ENCODE measurements around the gene CRABP2. TPM values are rescaled to one million over a fixed set of nuclear protein-coding genes. Genes with fewer than 3 reads are reported as not detected.

CRABP2 gene
- total and polyA plus RNA-seq, 2 of the 13 experiments (the other 11 are each of a cell fraction or from before 2014, with no cell fraction given) = 0.40 to 0.60 TPM

DNA sequence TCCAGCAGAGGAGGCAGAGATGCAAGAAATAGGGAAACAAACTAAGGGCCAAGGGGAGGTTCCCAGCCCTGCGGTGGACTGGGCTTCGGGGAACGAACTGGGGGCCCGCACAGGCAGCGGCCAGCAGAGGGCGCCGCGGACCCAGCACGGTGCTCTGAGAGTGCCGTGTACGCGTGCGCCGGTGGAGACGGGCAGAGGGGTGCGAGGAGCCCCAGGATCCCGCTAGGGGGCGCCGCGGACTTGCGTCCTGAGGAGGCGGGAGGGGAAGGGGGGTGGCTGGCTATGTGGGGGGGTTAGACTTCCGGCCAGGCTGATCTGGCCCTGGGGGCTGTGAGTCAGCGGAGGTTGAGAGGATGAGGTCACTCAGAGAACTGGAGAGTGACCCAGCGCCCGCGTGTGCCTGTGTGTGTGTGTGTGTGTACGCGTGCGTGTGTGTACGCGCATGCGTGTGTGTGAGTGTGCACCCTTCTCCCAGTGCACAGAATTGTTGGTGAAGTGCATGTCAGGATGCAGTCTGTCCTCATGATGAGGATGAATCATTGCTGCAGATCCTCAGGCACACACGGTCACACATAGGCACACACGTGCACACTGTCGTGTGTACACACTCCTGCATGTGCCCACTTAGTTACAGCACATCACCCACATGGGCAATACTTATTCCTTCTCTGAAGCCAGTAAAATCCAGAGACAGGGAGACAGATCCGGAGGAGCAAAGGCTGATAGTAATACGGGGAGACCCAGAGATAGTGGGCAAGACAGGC lies 45.2 kb downstream of the CRABP2 start (continued):
- TF ChIP-seq SP1 (IDR thresholded peaks at IDR 0.05) = no peak
- TF ChIP-seq SP1 (CRISPR knock-in tag; IDR thresholded peaks at IDR 0.05) = peak; percentile 35; the same call in 1 of the 2 replicates
- peak; percentile 80; the same call in 1 of the 2 replicates for TF ChIP-seq AHR (CRISPR knock-in tag; IDR thresholded peaks at IDR 0.05)
- no peak for TF ChIP-seq PAX8 (CRISPR knock-in tag; IDR thresholded peaks at IDR 0.05; ENCODE audit: borderline replicate concordance)
- peak; percentile 12; the same call in 1 of the 2 replicates for TF ChIP-seq ZFY (CRISPR knock-in tag; IDR thresholded peaks at IDR 0.05)
- no peak for TF ChIP-seq ZNF558 (CRISPR knock-in tag; IDR thresholded peaks at IDR 0.05; ENCODE audit: borderline replicate concordance)
- peak; percentile 76; the same call in 1 of the 2 replicates for TF ChIP-seq ZNF614 (CRISPR knock-in tag; IDR thresholded peaks at IDR 0.05; ENCODE audit: borderline replicate concordance)
- TF ChIP-seq ZNF652 (CRISPR knock-in tag; IDR thresholded peaks at IDR 0.05; ENCODE audit: borderline replicate concordance, low read depth) = peak; percentile 83
- TF ChIP-seq ZC3H4 (CRISPR knock-in tag; IDR thresholded peaks at IDR 0.05; ENCODE audit: borderline replicate concordance) = peak; percentile 98
- TF ChIP-seq MEIS2 (CRISPR knock-in tag; IDR thresholded peaks at IDR 0.05) = no peak; the same call in 1 of the 2 replicates
- TF ChIP-seq FOXA3 (CRISPR knock-in tag; IDR thresholded peaks at IDR 0.05) = peak; percentile 64
- peak; percentile 19 for TF ChIP-seq ZNF160 (CRISPR knock-in tag; IDR thresholded peaks at IDR 0.05)
- TF ChIP-seq BRCA1 (CRISPR knock-in tag; IDR thresholded peaks at IDR 0.05) = no peak
- no peak for TF ChIP-seq PHF5A (CRISPR knock-in tag; IDR thresholded peaks at IDR 0.05; ENCODE audit: low read depth, unreplicated experiment)
- TF ChIP-seq SRY (CRISPR knock-in tag; IDR thresholded peaks at IDR 0.05) = no peak; the same call in 1 of the 2 replicates
- TF ChIP-seq HIVEP1 (CRISPR knock-in tag; IDR thresholded peaks at IDR 0.05) = no peak; the same call in 1 of the 2 replicates
- no peak for TF ChIP-seq MXD4 (CRISPR knock-in tag; IDR thresholded peaks at IDR 0.05)
- TF ChIP-seq, protein P1, sequence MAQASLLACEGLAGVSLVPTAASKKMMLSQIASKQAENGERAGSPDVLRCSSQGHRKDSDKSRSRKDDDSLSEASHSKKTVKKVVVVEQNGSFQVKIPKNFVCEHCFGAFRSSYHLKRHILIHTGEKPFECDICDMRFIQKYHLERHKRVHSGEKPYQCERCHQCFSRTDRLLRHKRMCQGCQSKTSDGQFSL (CRISPR knock-in tag; IDR thresholded peaks at IDR 0.05) = peak; percentile 90; the same call in 1 of the 2 replicates
- peak; percentile 73; the same call in 1 of the 2 replicates for TF ChIP-seq IRF2 (CRISPR knock-in tag; IDR thresholded peaks at IDR 0.05)
- TF ChIP-seq MATR3 (CRISPR knock-in tag; IDR thresholded peaks at IDR 0.05) = no peak
- TF ChIP-seq, protein P2, sequence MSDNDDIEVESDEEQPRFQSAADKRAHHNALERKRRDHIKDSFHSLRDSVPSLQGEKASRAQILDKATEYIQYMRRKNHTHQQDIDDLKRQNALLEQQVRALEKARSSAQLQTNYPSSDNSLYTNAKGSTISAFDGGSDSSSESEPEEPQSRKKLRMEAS (IDR thresholded peaks at IDR 0.05) = peak; percentile 85
- no peak for TF ChIP-seq ZNF232 (CRISPR knock-in tag; IDR thresholded peaks at IDR 0.05; ENCODE audit: borderline replicate concordance)
- no peak for TF ChIP-seq ZFYVE20 (CRISPR knock-in tag; IDR thresholded peaks at IDR 0.05; ENCODE audit: borderline replicate concordance, low read depth)
- TF ChIP-seq MTA3 (CRISPR knock-in tag; IDR thresholded peaks at IDR 0.05) = no peak
